IMR-90 (cell line): ENCODE measurements around the gene HAO2. TPM values are rescaled to one million over a fixed set of nuclear protein-coding genes. Genes with fewer than 3 reads are reported as not detected.

Experiments
- ATAC-seq: fragments of 200-7000 bp; cut with Tn5 transposase; 2 replicates; pipeline ENCODE4 v1.9.1; 2020; ENCODE audit warnings: low read depth, mild to moderate bottlenecking, moderate library complexity
- BruUV-seq: library from RNA; stranded (reverse); fragments of 400-500 nt; replicated peaks from 2 replicates; lab custom pipeline; 2021; lab: Mats Ljungman, UMichigan
- CTCF ChIA-PET: fragments of 300-600 bp; formaldehyde crosslinking; extraction: SDS; loops from one replicate; lab custom pipeline; 2021; ENCODE audit warnings: antibody characterized with exemption; lab: Yijun Ruan, JAX
- POLR2A ChIA-PET: fragments of 300-600 bp; sonication (Branson Sonifier 250); formaldehyde crosslinking; loops from one replicate; lab custom pipeline; 2022; ENCODE audit warnings: antibody characterized with exemption; ENCODE audit not compliant: unreplicated experiment; lab: Charles Lee
- DNase-seq: peaks from one replicate; pipeline ENCODE4 v3.0.0; 2013
- H2AFZ ChIP-seq: replicated peaks from 2 replicates; pipeline ENCODE3; 2013; ENCODE audit warnings: low read length, mild to moderate bottlenecking; ENCODE audit not compliant: poor library complexity
- H2AK5ac ChIP-seq: 2 replicates; pipeline ENCODE4 v1.6.1; 2013; ENCODE audit warnings: low read depth, low read length, inconsistent platforms
- H2AK9ac ChIP-seq: replicated peaks from 2 replicates; pipeline ENCODE3; 2013; ENCODE audit warnings: mild to moderate bottlenecking, low read depth, low read length, moderate library complexity; ENCODE audit not compliant: poor library complexity
- H2BK120ac ChIP-seq: 2 replicates; pipeline ENCODE4 v1.6.1; 2013; ENCODE audit warnings: low read depth, low read length, inconsistent platforms
- H2BK15ac ChIP-seq: 3 replicates; pipeline ENCODE4 v1.6.1; 2013; ENCODE audit warnings: low read depth, low read length, inconsistent platforms
- H2BK20ac ChIP-seq: 2 replicates; pipeline ENCODE4 v1.6.1; 2013; ENCODE audit warnings: low read depth, mild to moderate bottlenecking, inconsistent platforms, low read length, moderate library complexity
- H2BK5ac ChIP-seq: 2 replicates; pipeline ENCODE4 v1.6.1; 2013; ENCODE audit warnings: mild to moderate bottlenecking, low read depth, low read length, inconsistent platforms; ENCODE audit not compliant: poor library complexity, severe bottlenecking
- H3K14ac ChIP-seq: replicated peaks from 2 replicates; pipeline ENCODE4 v1.6.1; 2013; ENCODE audit warnings: low read depth, low read length, inconsistent platforms
- H3K18ac ChIP-seq: 2 replicates; pipeline ENCODE4 v1.6.1; 2013; ENCODE audit warnings: low read depth, low read length, control low read depth
- H3K23ac ChIP-seq: 2 replicates; pipeline ENCODE4 v1.6.1; 2013; ENCODE audit warnings: low read depth, low read length, inconsistent platforms
- H3K27ac ChIP-seq: 2 replicates; pipeline ENCODE4 v1.5.1; 2013; ENCODE audit warnings: mild to moderate bottlenecking, control low read depth, low read length; ENCODE audit not compliant: insufficient read depth
- H3K27me3 ChIP-seq: 2 replicates; pipeline ENCODE4 v1.6.1; 2013; ENCODE audit warnings: low read length; ENCODE audit not compliant: control insufficient read depth, insufficient read depth
- H3K36me3 ChIP-seq: 2 replicates; pipeline ENCODE4 v1.6.1; 2013; ENCODE audit warnings: low read length, mixed read lengths; ENCODE audit not compliant: control insufficient read depth, insufficient read depth
- H3K4ac ChIP-seq: 2 replicates; pipeline ENCODE4 v1.6.1; 2013; ENCODE audit warnings: low read depth, low read length, inconsistent platforms
- H3K4me1 ChIP-seq: 2 replicates; pipeline ENCODE4 v1.6.1; 2013; ENCODE audit warnings: low read length, mixed read lengths; ENCODE audit not compliant: control insufficient read depth, insufficient read depth
- H3K4me2 ChIP-seq: 2 replicates; pipeline ENCODE4 v1.6.1; 2013; ENCODE audit warnings: low read depth, mild to moderate bottlenecking, control low read depth, low read length, moderate library complexity
- H3K4me3 ChIP-seq: 2 replicates; pipeline ENCODE4 v1.5.1; 2013; ENCODE audit warnings: low read depth, mild to moderate bottlenecking, control low read depth, low read length, moderate library complexity; ENCODE audit not compliant: insufficient read depth
- H3K56ac ChIP-seq: 2 replicates; pipeline ENCODE4 v1.6.1; 2013; ENCODE audit warnings: low read length, inconsistent platforms; ENCODE audit not compliant: insufficient read depth; ENCODE audit errors: extremely low read depth
- H3K79me1 ChIP-seq, 2 experiments: 2 replicates each; pipeline ENCODE4 v1.6.1; 2013; ENCODE audit warnings: low read length in 2 of 2, inconsistent platforms in 1 of 2, low read depth in 1 of 2
- H3K9ac ChIP-seq: 2 replicates; pipeline ENCODE4 v1.6.1; 2013; ENCODE audit warnings: low read depth, low read length, control low read depth
- H3K9me1 ChIP-seq: 2 replicates; pipeline ENCODE4 v1.6.1; 2013; ENCODE audit warnings: low read length, inconsistent platforms; ENCODE audit not compliant: insufficient read depth
- H3K9me3 ChIP-seq: 2 replicates; pipeline ENCODE4 v1.6.1; 2013; ENCODE audit warnings: low read length; ENCODE audit not compliant: control insufficient read depth, insufficient read depth
- H4K20me1 ChIP-seq: 2 replicates; pipeline ENCODE4 v1.6.1; 2013; ENCODE audit warnings: low read length, inconsistent platforms; ENCODE audit not compliant: insufficient read depth
- H4K5ac ChIP-seq: 2 replicates; pipeline ENCODE4 v1.6.1; 2013; ENCODE audit warnings: mild to moderate bottlenecking, low read depth, low read length, control low read depth
- H4K8ac ChIP-seq, 2 experiments: 2 replicates each; pipeline ENCODE4 v1.6.1; 2013; ENCODE audit warnings: low read depth in 2 of 2, low read length in 2 of 2, control low read depth in 1 of 2, inconsistent platforms in 1 of 2
- H4K91ac ChIP-seq: 2 replicates; pipeline ENCODE4 v1.6.1; 2013; ENCODE audit warnings: low read depth, low read length, inconsistent platforms; ENCODE audit not compliant: insufficient read depth
- MAZ ChIP-seq: IDR thresholded peaks from 2 replicates; pipeline ENCODE4 v1.6.1; 2012; ENCODE audit warnings: low read depth, mild to moderate bottlenecking, low read length, improper control_type of control experiment, moderate library complexity, borderline replicate concordance
- NFE2L2 ChIP-seq: fragments of 150-350 bp; IDR thresholded peaks from 2 replicates; pipeline ENCODE4 v1.6.1; 2016; ENCODE audit warnings: low read depth, mild to moderate bottlenecking, low read length
- POLR2A ChIP-seq: IDR thresholded peaks from 2 replicates; pipeline ENCODE4 v1.6.1; 2012; ENCODE audit warnings: mild to moderate bottlenecking, low read depth, low read length
- WGBS, 2 experiments: methylation state at CpG; one replicate each; pipeline versions ENCODE4 v1.1.5 to v1.1.7; 2013; ENCODE audit warnings: missing lambda C conversion rate in 2 of 2; ENCODE audit not compliant: insufficient read length in 1 of 2; ENCODE audit errors: extremely low coverage in 2 of 2; 5-methylcytosine and 5-hydroxymethylcytosine counted together
- dilution Hi-C: fragments of 300-500 bp; cut with HindIII; formaldehyde crosslinking; loops from one replicate; pipeline ENCODE4 v1.14.3; 2018; ENCODE audit warnings: low sequenced_read_pairs; ENCODE audit not compliant: unreplicated experiment
- in situ Hi-C: fragments of 300-500 bp; cut with MboI; formaldehyde crosslinking; loops from 3 replicates; pipeline ENCODE4 v1.14.3; 2019; ENCODE audit warnings: low sequenced_read_pairs, inconsistent platforms, mixed read lengths
- intact Hi-C: fragments of 100-400 bp; cut with micrococcal nuclease; formaldehyde crosslinking; loops from 2 replicates; pipeline ENCODE4 v1.10.0; 2022
- polyA plus RNA-seq, 3 experiments: library from polyadenylated mRNA; depleted of rRNA; stranded (reverse); fragments of >200 nt; gene quantifications; 2 replicates each; pipeline ENCODE4 v1.2.3, GENCODE V29; 2012; ENCODE audit warnings: low replicate concordance in 1 of 3
- total RNA-seq: library from RNA; depleted of rRNA; stranded (reverse); fragments of >200 nt; gene quantifications from 2 replicates; pipeline ENCODE4 v1.2.3, GENCODE V29; 2012

HAO2 gene
- total and polyA plus RNA-seq, 2 of the 4 experiments (the other 2 are of a cell fraction): not detected

- no peak overlapping the region for H3K14ac ChIP-seq
These were observed 63.3 kb downstream of the HAO2 start for GRCh38 chr1:119431836-119432235.

More at GRCh38 chr1:119431836-119432235, 63.3 kb downstream of the HAO2 start:
- in situ Hi-C loops (no loop called here), intact Hi-C loops (no loop called here), dilution Hi-C loops (no loop called here)
- BruUV-seq: no TSS peak
- Histone ChIP-seq H3K79me1 (no peaks in the 10 kb centered on the region), H2BK120ac (no peak overlapping the region), H3K27ac (no peak overlapping the region), H2AK9ac (no peak overlapping the region), H2BK20ac (no peak overlapping the region), H3K56ac (no peak overlapping the region), H2BK5ac (no peak overlapping the region), H4K91ac (no peak overlapping the region), H3K4me3 (no peak overlapping the region), H4K8ac (no peak overlapping the region), H4K5ac (no peak overlapping the region), H3K23ac (no peak overlapping the region), H3K4ac (no peak overlapping the region), H3K9me3 (no peaks in the 10 kb centered on the region), H3K4me1 (no peaks in the 10 kb centered on the region), H3K9me1 (no peaks in the 10 kb centered on the region), H3K9ac (no peak overlapping the region), H3K18ac (no peak overlapping the region), H2AFZ (no peak overlapping the region), H2AK5ac (no peak overlapping the region), H3K36me3 (no peaks in the 10 kb centered on the region), H3K4me2 (no peak overlapping the region), H3K27me3 (peaks cover 2% of the 10 kb centered on the region), H4K20me1 (no peaks in the 10 kb centered on the region; the same call in 1 of the 2 replicates), H2BK15ac (no peak overlapping the region)
- ChIA-PET CTCF (no interaction called here), POLR2A (no interaction called here)
- TF ChIP-seq NFE2L2 (no peak), MAZ (no peak), POLR2A (no peak)
- WGBS, 2 experiments: no CpG with 5 or more reads among the region's 3 CpGs
- no peak for DNase-seq
- no peak for ATAC-seq
